Stimulated activated CD8-positive, alpha-beta memory T cell treated with anti-CD3 and anti-CD28 coated beads, Interleukin-4, amount 100 ng/mL, for 24 hours (primary cell): ENCODE results near the gene SLC12A9.
"Not testable (repeated sequence)": the region's sequence is repeated elsewhere in the genome, so short reads cannot be mapped to it uniquely, and the experiment has no call there.

Experiments used
- DNase-seq: peaks from one replicate; pipeline ENCODE4 v3.0.0-alpha.2; 2020; ENCODE audit warnings: low read depth

Gene SLC12A9

GRCh38 chr7:100852048-100852872 is at the start of gene SLC12A9:
Gene SLC12A9 (plus strand): TSS chr7:100852713. CDS start chr7:100854198, 1,485 bp downstream.
- DNase-seq: peak; percentile 82

GRCh38 chr7:100802951-100803350 is 49.6 kb upstream of the SLC12A9 start:
- DNase-seq: no peak

DNA sequence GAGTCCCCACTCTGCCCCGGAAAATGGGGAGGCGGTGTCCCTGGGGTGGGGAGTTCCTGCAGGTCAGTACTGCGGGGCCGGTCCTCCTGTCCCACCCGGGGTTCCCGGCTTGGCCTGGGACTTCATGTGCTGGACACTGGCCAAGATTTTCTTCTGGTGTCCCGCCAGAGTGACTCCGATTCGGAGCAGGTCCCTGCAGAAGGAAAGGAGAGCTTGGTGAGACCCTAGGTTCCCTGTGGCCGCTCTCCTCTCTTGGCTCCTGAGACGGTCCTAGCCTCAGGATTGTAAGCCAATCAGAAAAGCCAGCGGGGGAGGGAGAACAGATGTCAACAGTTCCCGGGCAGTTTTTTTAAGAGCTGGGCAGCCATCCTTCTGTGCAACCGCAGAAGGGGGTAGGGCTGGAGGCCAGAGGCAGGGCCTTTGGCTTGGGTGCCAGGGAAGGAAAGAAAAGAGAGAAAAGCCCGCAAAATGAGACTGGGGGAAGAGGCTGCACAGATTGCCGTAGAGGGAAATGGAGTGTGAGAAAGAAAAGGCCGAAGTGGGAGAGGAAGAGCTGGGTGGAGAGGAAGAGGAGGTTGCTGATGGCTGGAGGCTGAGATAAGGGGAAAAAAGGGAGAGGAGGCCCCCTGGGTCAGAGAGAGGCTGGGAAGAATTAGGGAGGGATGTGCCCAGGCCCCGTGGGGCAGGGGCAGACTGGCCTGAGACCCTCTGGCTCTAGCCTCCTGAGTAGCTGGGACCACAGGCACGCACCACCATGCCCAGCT is 48.9 kb upstream of the SLC12A9 start:
- no peak for DNase-seq

DNA sequence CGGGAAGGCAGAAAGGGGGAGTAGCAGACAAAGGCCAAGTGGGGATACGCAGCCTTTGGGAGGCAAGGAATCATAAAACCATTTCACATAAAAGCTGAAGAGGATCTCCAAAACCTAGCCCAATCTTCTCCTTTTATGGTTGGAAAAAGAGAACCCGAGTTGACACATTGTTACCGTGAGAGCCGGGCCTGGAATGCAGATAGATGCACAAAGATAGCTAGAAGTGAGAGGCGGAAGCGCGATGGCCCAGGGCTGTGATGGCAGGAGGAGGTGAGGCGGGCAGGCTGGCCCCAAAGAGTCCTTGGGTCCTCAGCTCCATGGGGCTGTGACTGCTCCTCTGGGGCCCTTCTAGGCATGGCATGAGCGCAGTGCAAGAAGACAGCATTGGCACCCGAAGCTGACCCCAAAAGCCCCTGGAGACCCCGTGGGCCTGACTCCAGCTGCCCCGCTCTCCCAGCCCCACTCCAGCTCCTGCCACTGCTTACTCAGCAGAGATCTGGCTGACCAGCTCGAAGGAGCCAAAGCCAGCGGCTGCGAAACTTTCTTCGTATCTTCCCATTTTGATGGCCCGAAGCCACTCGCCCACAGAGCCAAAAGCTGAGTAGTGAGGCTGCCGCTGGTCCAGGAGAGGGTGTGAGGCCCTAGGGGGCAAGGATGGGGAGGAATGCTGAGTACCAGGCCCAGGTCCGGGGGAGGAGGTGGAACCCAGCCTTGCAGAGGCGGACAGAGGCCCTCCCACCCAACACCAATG is 47.7 kb upstream of the SLC12A9 start:
- no peak for DNase-seq

DNA sequence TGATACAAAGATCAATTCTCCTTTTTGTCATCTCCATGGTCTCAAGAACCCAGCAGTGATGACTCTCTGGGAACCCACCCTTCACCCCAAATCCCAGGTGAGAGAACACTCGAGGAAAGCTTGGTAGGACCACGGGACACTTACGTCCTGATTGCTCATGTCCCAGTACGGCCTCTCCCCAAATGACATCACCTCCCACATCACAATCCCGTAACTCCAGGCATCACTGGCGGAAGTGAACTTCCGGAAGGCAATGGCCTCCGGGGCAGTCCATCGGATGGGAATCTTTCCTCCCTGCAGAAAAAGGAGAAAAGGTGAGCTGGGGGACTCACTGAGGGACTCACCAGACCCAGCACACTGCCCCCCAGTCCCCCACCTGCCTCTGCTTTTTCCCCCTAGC is 46.2 kb upstream of the SLC12A9 start:
- no peak for DNase-seq

- DNase-seq: not testable (repeated sequence)
These were observed 45.6 kb upstream of the SLC12A9 start for GRCh38 chr7:100806883-100807282.

- no peak for DNase-seq
These were observed 44.1 kb upstream of the SLC12A9 start for GRCh38 chr7:100808354-100808875.

DNA sequence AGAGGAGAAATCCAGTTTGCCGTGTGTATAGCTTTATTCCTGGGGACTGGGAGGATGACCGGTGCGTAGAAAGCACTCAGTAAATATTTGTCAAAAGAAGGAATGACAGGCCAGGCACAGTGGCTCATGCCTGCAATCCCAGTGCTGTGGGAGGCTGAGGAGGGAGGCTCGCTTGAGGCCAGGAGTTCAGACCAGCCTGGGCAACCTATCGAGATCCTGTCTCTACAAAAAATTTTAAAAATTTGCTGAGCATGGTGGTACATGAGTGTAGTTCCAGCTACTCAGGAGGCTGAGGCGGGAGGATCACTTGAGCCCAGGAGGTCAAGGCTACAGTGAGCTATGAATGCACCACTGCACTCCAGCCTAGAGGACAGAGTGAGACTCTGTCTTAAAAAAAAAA is 41.0 kb upstream of the SLC12A9 start:
- DNase-seq: no peak

- no peak for DNase-seq
These were observed 39.8 kb upstream of the SLC12A9 start for GRCh38 chr7:100812729-100813128.

DNA sequence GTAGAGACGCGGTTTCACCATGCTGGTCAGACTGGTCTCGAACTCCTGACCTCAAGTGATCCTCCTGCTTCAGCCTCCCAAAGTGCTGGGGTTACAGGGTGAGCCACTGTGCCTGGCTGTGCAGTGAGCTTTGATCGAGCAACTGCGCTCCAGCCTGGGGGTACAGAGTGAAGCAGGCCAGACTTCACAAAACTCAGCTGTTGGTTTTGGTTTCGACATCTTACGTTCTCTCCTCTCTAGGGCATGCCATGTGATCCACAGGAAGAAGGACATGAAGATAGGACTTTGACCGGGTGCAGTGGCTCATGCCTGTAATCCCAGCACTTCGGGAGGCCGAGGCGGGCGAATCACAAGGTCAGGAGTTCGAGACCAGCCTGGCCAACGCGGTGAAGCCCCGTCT is 36.0 kb upstream of the SLC12A9 start:
- not testable (repeated sequence) for DNase-seq

DNA sequence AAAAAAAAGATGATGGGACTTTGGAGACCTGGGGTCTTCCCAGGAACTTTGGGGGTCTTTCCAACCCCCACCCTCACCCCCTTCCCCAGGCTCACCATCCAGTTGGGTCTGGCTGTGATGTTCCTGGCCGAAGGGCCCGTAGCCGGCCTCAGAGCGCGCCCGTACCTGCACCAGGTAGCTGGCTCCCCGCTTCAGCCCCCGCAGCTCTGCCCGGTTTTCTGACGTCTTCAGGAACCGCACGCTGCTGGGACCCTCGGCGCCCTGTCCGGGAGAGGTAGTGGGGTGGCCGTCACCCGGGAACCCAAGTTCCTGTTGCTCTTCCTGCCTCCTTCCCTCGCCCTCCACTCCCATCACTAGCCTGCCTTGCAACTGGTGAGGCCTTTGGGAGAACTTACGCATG is 35.4 kb upstream of the SLC12A9 start:
- no peak for DNase-seq

DNA sequence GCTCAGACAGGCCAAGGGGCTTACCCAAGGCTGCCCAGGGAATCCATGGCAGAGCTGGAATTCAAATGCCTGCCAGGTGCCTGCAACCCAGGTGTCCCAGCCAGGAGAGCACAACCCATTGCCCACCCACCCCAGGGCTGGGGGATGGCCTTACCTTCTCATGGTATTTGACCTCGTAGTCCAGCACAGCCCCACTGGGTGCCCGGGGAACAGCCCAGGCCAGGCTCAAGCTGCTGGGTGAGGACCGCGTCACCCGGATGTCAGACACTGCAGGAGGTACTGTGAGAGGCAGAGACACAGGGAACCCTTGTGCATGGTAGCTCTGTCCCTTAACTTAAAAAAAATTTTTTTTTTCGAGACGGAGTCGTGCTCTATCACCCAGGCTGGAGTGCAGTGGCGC is 34.1 kb upstream of the SLC12A9 start:
- no peak for DNase-seq

DNA sequence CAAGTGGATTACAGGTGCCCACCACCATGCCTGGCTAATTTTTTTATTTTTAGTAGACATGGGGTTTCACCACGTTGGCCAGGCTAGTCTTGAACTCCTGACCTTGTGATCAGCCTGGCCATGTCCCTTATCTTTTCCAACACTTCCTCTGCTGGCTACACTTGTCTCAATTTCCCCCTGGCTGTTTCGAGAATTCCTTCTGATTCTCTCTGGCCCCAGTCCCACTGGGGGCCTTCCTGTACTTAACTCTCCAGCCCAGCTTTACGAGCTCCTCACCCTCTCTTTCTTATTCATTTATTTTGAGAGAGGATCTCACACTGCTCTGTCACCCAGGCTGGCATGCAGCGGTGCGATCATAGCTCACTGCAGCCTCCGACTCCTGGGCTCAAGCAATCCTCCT is 33.7 kb upstream of the SLC12A9 start:
- no peak for DNase-seq

GRCh38 chr7:100819586-100819985 is 32.9 kb upstream of the SLC12A9 start:
- no peak for DNase-seq

GRCh38 chr7:100822236-100823139 is 30.0 kb upstream of the SLC12A9 start:
- no peak for DNase-seq

DNA sequence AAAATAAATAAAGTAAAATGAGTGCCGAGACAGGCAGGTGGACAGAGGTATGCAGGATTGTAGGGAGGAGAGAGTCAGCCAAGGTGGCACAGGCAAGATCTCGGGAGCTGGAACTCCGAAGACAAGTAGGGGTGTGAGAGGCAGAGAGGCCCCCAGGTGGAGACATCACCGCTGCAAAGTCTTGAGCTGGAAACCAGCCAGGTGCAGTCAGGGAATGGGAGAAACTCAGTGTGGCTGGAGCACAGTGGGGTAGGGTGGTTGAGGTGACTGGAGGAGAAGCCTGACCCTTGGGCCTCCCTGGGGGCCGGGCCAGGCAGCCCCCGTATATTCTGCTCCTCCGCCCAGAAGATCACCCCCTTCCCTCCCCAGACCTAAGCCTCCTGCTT is 29.4 kb upstream of the SLC12A9 start:
- DNase-seq: no peak

GRCh38 chr7:100823534-100823933 is 29.0 kb upstream of the SLC12A9 start:
- DNase-seq: no peak

DNA sequence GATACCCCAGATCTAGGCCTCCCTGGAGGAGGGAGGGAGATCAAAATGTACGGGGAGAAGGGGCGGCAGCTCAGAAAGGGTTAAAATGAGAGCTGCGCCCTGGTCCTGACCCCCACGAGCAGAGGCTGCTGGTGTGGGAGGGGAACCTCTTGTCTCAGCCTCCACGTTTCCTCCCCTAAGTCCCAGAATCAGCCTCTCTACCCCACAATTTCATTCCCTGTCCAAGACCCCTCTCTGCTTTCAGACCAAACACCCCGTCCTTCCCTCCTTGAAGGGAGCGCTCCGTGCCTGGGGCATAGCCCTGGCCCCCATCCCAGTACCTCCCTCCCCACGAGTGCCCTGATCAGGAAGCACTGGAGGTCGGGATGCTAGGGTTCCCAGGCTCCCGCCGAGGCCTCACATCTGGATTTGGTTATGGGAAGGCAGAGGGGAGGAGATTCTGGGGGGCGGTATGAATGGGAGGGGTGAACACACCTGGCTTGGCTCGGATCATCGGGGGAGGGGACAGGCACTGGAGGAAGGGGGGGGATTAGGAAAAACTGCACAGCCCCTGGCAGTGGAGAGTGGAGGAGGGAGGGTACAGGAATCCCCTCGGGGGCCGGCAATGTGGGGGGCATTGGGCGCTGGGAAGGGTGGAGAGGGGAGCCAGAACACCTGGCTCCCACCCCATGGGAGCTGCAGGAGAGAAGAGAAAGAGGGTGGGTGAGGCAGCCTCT is 27.9 kb upstream of the SLC12A9 start:
- DNase-seq: no peak

DNA sequence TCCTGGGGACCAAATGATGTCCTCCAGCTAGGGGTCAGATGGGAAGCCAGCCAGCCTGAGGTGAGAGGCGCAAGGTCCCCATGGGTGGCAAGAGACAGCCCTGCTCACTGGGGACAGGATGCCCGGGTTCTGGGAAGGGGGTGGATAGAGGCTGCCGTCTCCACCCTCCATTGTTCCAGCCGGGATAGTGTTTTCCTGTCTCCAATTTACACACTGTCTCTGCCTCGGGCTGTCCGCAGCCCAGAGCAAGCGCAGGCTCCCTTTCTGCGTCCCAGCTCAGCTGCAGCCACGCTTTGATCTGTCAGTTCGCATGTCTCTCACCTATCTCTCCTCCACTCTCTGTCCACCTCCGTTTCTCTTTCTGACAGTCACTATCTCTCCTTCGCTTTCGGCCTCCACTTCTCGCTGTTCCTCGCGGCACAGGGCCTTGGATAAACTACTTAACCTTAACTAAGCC is 27.3 kb upstream of the SLC12A9 start:
- no peak for DNase-seq

DNA sequence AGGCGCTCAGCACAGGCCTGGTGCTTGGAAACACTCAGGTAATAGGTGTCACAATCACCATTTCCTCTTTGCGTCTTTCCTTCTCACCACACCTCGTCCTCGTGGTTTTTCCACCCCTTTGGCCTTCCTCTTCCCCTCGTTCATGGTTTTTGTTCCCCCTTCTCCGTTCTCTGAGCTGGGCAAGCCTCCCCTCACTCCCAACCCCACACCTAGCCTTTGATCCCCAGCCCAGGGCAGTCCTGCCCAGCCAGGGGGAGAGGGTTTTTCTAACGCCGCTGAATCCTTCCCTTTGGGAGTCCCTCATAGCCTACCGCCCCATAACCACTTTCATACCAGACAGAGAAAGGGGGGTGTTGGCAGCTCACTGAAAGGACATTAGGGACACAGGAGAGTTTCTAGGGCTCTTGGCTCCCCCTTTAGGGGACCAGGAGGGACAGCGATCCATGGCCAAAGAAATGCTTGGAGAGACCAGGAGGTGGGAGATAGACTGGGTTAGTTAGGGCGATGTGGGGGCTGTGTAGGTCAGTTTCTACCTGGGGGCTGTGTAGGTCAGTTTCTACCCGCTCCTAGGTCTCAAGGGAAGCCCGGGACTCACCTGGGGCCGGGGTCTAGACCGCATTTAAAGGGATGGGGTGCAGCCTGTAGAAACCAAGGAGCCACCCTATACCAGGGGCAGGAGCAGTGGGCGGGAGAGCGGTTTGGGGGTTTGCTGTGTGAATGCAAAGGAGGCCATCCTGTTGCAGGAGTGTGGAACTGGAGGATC is 26.6 kb upstream of the SLC12A9 start:
- no peak for DNase-seq
